GM19455 (cell line): ENCODE results near the gene ZNF558.
"Not testable (repeated sequence)": the region's sequence is repeated elsewhere in the genome, so short reads cannot be mapped to it uniquely, and the experiment has no call there.

Source experiments
- ATAC-seq: cut with Tn5 transposase; IDR thresholded peaks from one replicate; pipeline ENCODE4 v1.9.1; 2021; ENCODE audit not compliant: unreplicated experiment

Gene ZNF558

GRCh38 chr19:8806661-8807060 is 25.4 kb downstream of the ZNF558 start:
- no peak for ATAC-seq

GRCh38 chr19:8794823-8795222 is 37.3 kb downstream of the ZNF558 start:
- no peak for ATAC-seq

- ATAC-seq, result not testable (repeated sequence)
These were observed 58.5 kb downstream of the ZNF558 start for GRCh38 chr19:8773587-8773986.

- ATAC-seq, result not testable (repeated sequence)
These were observed 62.8 kb downstream of the ZNF558 start for GRCh38 chr19:8769265-8769664.

- ATAC-seq, result not testable (repeated sequence)
These were observed 64.8 kb downstream of the ZNF558 start for GRCh38 chr19:8767257-8767656.
